HepG2 (cell line): ENCODE results near the gene PRKG1. TPM values are rescaled to one million over a fixed set of nuclear protein-coding genes. Genes with fewer than 3 reads are reported as not detected.

ENCODE experiments used
- ATAC-seq: fragments of 200-7000 bp; cut with Tn5 transposase; 3 replicates; pipeline ENCODE4 v1.9.1; 2020; ENCODE audit warnings: mild to moderate bottlenecking, moderate library complexity
- BruUV-seq: library from RNA; stranded (reverse); fragments of 400-500 nt; replicated peaks from 2 replicates; lab custom pipeline; 2021; lab: Mats Ljungman, UMichigan
- CTCF ChIA-PET: fragments of 300-600 bp; formaldehyde crosslinking; extraction: SDS; loops from one replicate; lab custom pipeline; 2021; ENCODE audit warnings: low total read pairs, inconsistent platforms, low intra/inter-chr PET ratio; lab: Yijun Ruan, JAX
- POLR2A ChIA-PET: fragments of 350-600 bp; sonication (Branson Sonifier 250); formaldehyde crosslinking; loops from one replicate; lab custom pipeline; 2020; ENCODE audit warnings: antibody characterized with exemption, inconsistent platforms; lab: Yijun Ruan, JAX
- DNase-seq: peaks from one replicate; pipeline ENCODE4 v3.0.0-alpha.2; 2015; ENCODE audit warnings: low spot score
- FAIRE-seq: peaks from 3 replicates; lab custom pipeline; 2011; peaks lifted over from hg19 to GRCh38; lab: Jason Lieb, UNC
- H2AFZ ChIP-seq: one replicate; pipeline ENCODE4 v1.6.1; 2011; ENCODE audit warnings: low read length, inconsistent platforms
- H3K27ac ChIP-seq: fragments of 300-600 bp; 3 replicates; pipeline ENCODE4 v1.8.0; 2011; ENCODE audit warnings: mixed run types, mild to moderate bottlenecking, mixed read lengths, low read length, inconsistent platforms; ENCODE audit not compliant: insufficient read depth; ENCODE audit errors: extremely low read length
- H3K27me3 ChIP-seq, 2 experiments: fragments of 200-600 bp in 1 of 2; 2 replicates in 1 of 2; 3 replicates in 1 of 2; pipeline versions ENCODE4 v1.6.0 to v1.8.0; 2011; ENCODE audit warnings: low read length in 2 of 2, mild to moderate bottlenecking in 2 of 2, moderate library complexity in 2 of 2, inconsistent platforms in 1 of 2; ENCODE audit not compliant: insufficient read depth in 2 of 2, control insufficient read depth in 1 of 2
- H3K36me3 ChIP-seq, 2 experiments: fragments of 200-600 bp in 1 of 2; replicated peaks in 1 of 2; 2 replicates in 1 of 2; 3 replicates in 1 of 2; pipeline versions ENCODE4 v1.5.1 to v1.8.0; 2011; ENCODE audit warnings: low read length in 2 of 2, inconsistent platforms in 1 of 2; ENCODE audit not compliant: insufficient read depth in 2 of 2, control insufficient read depth in 1 of 2
- H3K4me1 ChIP-seq: 2 replicates; pipeline ENCODE4 v1.5.1; 2012; ENCODE audit warnings: low read length, inconsistent platforms; ENCODE audit not compliant: insufficient read depth
- H3K4me2 ChIP-seq: 2 replicates; pipeline ENCODE4 v1.6.0; 2011; ENCODE audit warnings: low read depth, low read length, inconsistent platforms
- H3K4me3 ChIP-seq, 3 experiments: fragments of 200-600 bp in 1 of 3; sonication (generic), shearing (Covaris generic) in 1 of 3; replicated peaks in 1 of 3; 2 replicates each; pipeline ENCODE4 v1.5.1; 2011 to 2016; ENCODE audit warnings: low read length in 3 of 3, inconsistent platforms in 2 of 3, low read depth in 2 of 3, mild to moderate bottlenecking in 2 of 3, control low read depth in 1 of 3, mixed read lengths in 1 of 3; ENCODE audit not compliant: insufficient read depth in 1 of 3
- H3K79me2 ChIP-seq: one replicate; pipeline ENCODE4 v1.6.1; 2011; ENCODE audit warnings: low read length, inconsistent platforms; ENCODE audit not compliant: insufficient read depth
- H3K9ac ChIP-seq: 2 replicates; pipeline ENCODE4 v1.6.0; 2011; ENCODE audit warnings: mild to moderate bottlenecking, low read depth, low read length, inconsistent platforms; ENCODE audit not compliant: insufficient read depth
- H3K9me3 ChIP-seq: 2 replicates; pipeline ENCODE4 v1.5.1; 2012; ENCODE audit warnings: mild to moderate bottlenecking, low read length
- H4K20me1 ChIP-seq: 2 replicates; pipeline ENCODE4 v1.6.0; 2011; ENCODE audit warnings: inconsistent platforms, mild to moderate bottlenecking, low read length, moderate library complexity; ENCODE audit not compliant: insufficient read depth
- GABPA ChIP-seq, 2 experiments: IDR thresholded peaks; 2 replicates each; pipeline ENCODE4 v1.6.1; 2011 to 2016; ENCODE audit warnings: low read depth in 2 of 2, low read length in 1 of 2, missing biosample characterization in 1 of 2, missing genetic modification characterization in 1 of 2
- GTF2F1 ChIP-seq: fragments of 150-350 bp; IDR thresholded peaks from 2 replicates; pipeline ENCODE4 v1.6.1; 2014; ENCODE audit warnings: low read length
- PLRG1 ChIP-seq: fragments of 450-650 bp; conservative IDR thresholded peaks from 2 replicates; pipeline ENCODE4 v1.6.1; 2016
- POLR2A ChIP-seq, 2 experiments: IDR thresholded peaks; 2 replicates each; pipeline ENCODE4 v1.6.1; 2011; ENCODE audit warnings: low read depth in 2 of 2, low read length in 2 of 2, mild to moderate bottlenecking in 1 of 2, moderate library complexity in 1 of 2; ENCODE audit not compliant: insufficient read depth in 1 of 2
- SMAD3 ChIP-seq: sonication (generic); formaldehyde crosslinking; IDR thresholded peaks from 2 replicates; pipeline ENCODE4 v1.4.0; 2020; ENCODE audit warnings: missing genetic modification reagents
- SPEN ChIP-seq: sonication (generic); formaldehyde crosslinking; IDR thresholded peaks from 2 replicates; pipeline ENCODE4 v1.5.1; 2020; ENCODE audit warnings: low read depth, mild to moderate bottlenecking, missing genetic modification reagents
- TCF12 ChIP-seq, 2 experiments: fragments of 450-650 bp in 1 of 2; sonication (generic) in 1 of 2; formaldehyde crosslinking in 1 of 2; IDR thresholded peaks; 2 replicates each; pipeline versions ENCODE4 v1.6.1 to v1.8.0; 2017 to 2022; ENCODE audit warnings: antibody characterized with exemption in 1 of 2, mild to moderate bottlenecking in 1 of 2, missing genetic modification reagents in 1 of 2, moderate library complexity in 1 of 2
- ZNF580 ChIP-seq: IDR thresholded peaks from 2 replicates; pipeline ENCODE4 v1.6.1; 2016; ENCODE audit warnings: low read depth, borderline replicate concordance
- ZNF616 ChIP-seq: sonication (generic); formaldehyde crosslinking; IDR thresholded peaks from 2 replicates; pipeline ENCODE4 v1.5.0; 2020; ENCODE audit warnings: low read depth, mild to moderate bottlenecking, missing genetic modification reagents
- WGBS: methylation state at CpG from one replicate; pipeline ENCODE4 v1.1.6; 2017; ENCODE audit warnings: low lambda C conversion rate; 5-methylcytosine and 5-hydroxymethylcytosine counted together
- in situ Hi-C: cut with HindIII; loops from 2 replicates; pipeline ENCODE4 v1.10.0; 2017; ENCODE audit warnings: low pct_unique_long_range_greater_than_20kb; ENCODE audit not compliant: extremely low pct_ligation_motif_present
- intact Hi-C: fragments of 100-400 bp; cut with micrococcal nuclease; formaldehyde crosslinking; loops from one replicate; pipeline ENCODE4 v1.10.0; 2022; ENCODE audit not compliant: unreplicated experiment
- polyA plus RNA-seq, 8 experiments: library from polyadenylated mRNA; depleted of rRNA in 3 of 8; stranded (reverse) in 7 of 8; unstranded in 1 of 8; fragments of >200 nt; fragmentation: Illumina TruSeq in 4 of 8; extraction: Trizol in 4 of 8; gene quantifications; 2 replicates each; pipeline versions ENCODE4 v1.2.1 to v1.2.3, GENCODE V29; 2011 to 2016; ENCODE audit warnings: low read depth in 4 of 8, missing spikeins in 1 of 8, mixed read lengths in 1 of 8; ENCODE audit not compliant: insufficient read depth in 1 of 8
- total RNA-seq, 5 experiments: library from RNA; depleted of rRNA; stranded (reverse); fragments of >200 nt; fragmentation: Illumina TruSeq; extraction: Trizol; gene quantifications; 2 replicates each; pipeline ENCODE4 v1.2.3, GENCODE V29; 2016; ENCODE audit warnings: low read depth in 1 of 5
- TF ChIP-seq, protein P1 (sequence below): sonication (generic); formaldehyde crosslinking; IDR thresholded peaks from 2 replicates; pipeline ENCODE4 v1.5.0; 2020; ENCODE audit warnings: mild to moderate bottlenecking, missing genetic modification reagents, borderline replicate concordance

PRKG1 gene
- total and polyA plus RNA-seq, 2 of the 13 experiments (the other 11 are each of a cell fraction or from before 2014, with no cell fraction given) = 0.01 TPM; not detected in 1

DNA sequence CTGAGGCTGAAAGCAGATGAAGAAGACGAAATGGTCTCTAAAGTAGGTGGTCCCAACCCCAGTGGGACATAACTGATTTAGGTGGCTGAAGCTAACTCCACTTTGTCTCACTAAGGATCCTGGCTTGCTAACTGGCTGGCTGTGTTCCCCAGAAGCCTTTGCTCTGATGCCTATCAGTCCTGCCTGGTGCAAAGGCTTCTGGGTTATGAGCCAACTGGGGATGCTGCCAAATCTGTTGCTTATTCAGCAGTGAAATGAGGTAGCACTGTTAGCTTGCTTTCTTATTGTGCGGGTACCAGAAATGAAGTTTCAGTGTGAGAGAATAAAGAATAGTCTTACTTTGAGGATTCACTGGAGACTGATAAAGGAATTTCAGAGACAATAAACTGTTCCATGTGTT, 18.1 kb downstream of the PRKG1 start:
- Histone ChIP-seq H3K27ac (no peak overlapping the region), H3K27me3 (no peaks in the 10 kb centered on the region; a peak in 1 of 5 replicates), H3K4me2 (no peak overlapping the region), H3K9ac (no peak overlapping the region), H3K36me3 (no peaks in the 10 kb centered on the region)
- POLR2A ChIA-PET = no interaction called here
- intact Hi-C loops = no loop called here
- TF ChIP-seq SPEN (CRISPR knock-in tag) (no peak), SMAD3 (CRISPR knock-in tag) (no peak), POLR2A (IDR thresholded peaks at IDR 0.05; ENCODE audit: insufficient read depth in 1 of 2, low read depth in 2 of 2, low read length in 2 of 2) (no peak), ZNF616 (CRISPR knock-in tag) (no peak), PLRG1 (no peak), TCF12 (IDR thresholded peaks at IDR 0.05) (no peak), TCF12 (CRISPR knock-in tag; IDR thresholded peaks at IDR 0.05) (no peak), GTF2F1 (no peak), ZNF580 (no peak), GABPA (IDR thresholded peaks at IDR 0.05; ENCODE audit: low read depth, low read length) (no peak), GABPA (CRISPR knock-in tag; IDR thresholded peaks at IDR 0.05; ENCODE audit: low read depth) (no peak)
- TF ChIP-seq, all 625 proteins: peak for 0
- ATAC-seq (no peak), FAIRE-seq (no peak), DNase-seq (no peak)
- no TSS peak for BruUV-seq
- no peaks in the 10 kb centered on the region for H3K9me3 ChIP-seq
- CTCF ChIA-PET = no interaction called here
- no peaks in the 10 kb centered on the region for H3K79me2 ChIP-seq
- no peak overlapping the region for H3K4me3 ChIP-seq
- no peak overlapping the region for H2AFZ ChIP-seq
- in situ Hi-C loops = no loop called here
- 4% methylated on average over 2 of the region's 2 CpGs for WGBS
- no peaks in the 10 kb centered on the region for H4K20me1 ChIP-seq
- no peaks in the 10 kb centered on the region for H3K4me1 ChIP-seq

DNA sequence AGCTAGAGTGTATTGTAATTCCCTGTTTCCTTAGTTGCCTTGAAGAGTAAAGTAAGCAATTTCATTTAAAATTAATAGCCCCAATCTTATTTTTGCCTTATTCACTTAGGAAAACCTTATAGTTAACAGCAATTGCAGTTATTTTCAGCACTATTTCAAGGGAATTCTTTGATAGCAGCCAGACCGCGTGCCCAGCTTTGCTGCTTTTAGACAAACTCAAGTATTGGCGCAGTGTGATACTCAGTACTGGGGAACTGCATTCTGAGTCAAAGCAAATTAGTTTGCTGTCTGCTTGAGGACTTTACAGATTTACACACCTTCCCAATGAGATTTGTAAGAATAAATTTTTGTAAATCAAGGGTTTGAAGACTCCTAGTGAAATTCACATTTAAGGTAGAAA, 21.2 kb downstream of the PRKG1 start:
- FAIRE-seq (no peak), ATAC-seq (no peak), DNase-seq (no peak)
- H2AFZ ChIP-seq = no peak overlapping the region
- 18% methylated on average over 3 of the region's 3 CpGs for WGBS
- no peaks in the 10 kb centered on the region for H3K9me3 ChIP-seq
- CTCF ChIA-PET = no interaction called here
- no peak overlapping the region for H3K4me3 ChIP-seq
- BruUV-seq = no TSS peak
- no peaks in the 10 kb centered on the region for H3K36me3 ChIP-seq
- TF ChIP-seq, protein P1, sequence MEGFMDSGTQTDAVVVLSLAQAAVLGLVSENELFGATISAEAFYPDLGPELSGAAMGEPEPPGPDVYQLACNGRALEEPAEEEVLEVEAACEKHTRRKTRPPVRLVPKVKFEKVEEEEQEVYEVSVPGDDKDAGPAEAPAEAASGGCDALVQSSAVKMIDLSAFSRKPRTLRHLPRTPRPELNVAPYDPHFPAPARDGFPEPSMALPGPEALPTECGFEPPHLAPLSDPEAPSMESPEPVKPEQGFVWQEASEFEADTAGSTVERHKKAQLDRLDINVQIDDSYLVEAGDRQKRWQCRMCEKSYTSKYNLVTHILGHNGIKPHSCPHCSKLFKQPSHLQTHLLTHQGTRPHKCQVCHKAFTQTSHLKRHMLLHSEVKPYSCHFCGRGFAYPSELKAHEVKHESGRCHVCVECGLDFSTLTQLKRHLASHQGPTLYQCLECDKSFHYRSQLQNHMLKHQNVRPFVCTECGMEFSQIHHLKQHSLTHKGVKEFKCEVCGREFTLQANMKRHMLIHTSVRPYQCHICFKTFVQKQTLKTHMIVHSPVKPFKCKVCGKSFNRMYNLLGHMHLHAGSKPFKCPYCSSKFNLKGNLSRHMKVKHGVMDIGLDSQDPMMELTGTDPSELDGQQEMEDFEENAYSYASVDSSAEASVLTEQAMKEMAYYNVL (CRISPR knock-in tag) = no peak
- no peaks in the 10 kb centered on the region for H3K4me1 ChIP-seq
- H3K79me2 ChIP-seq = no peaks in the 10 kb centered on the region
- no peaks in the 10 kb centered on the region; a peak in 1 of 5 replicates for H3K27me3 ChIP-seq
- intact Hi-C loops = no loop called here
- H4K20me1 ChIP-seq = no peaks in the 10 kb centered on the region
- POLR2A ChIA-PET = no interaction called here
- in situ Hi-C loops = no loop called here
- no peak overlapping the region for H3K9ac ChIP-seq
- H3K4me2 ChIP-seq = no peak overlapping the region
- no peak overlapping the region for H3K27ac ChIP-seq
